GM12891 (cell line): Measurements from ENCODE around the gene GMPR.

Source experiments
- PAX5 ChIP-seq: IDR thresholded peaks from 2 replicates; pipeline ENCODE4 v1.6.1; 2011; ENCODE audit warnings: low read length, moderate library complexity, mild to moderate bottlenecking; ENCODE audit not compliant: insufficient read depth, severe bottlenecking
- POLR2A ChIP-seq: IDR thresholded peaks from 2 replicates; pipeline ENCODE4 v1.6.1; 2011; ENCODE audit warnings: low read depth, low read length, control low read depth
- POLR2AphosphoS5 ChIP-seq: IDR thresholded peaks from 2 replicates; pipeline ENCODE4 v1.6.1; 2011; ENCODE audit warnings: low read depth, low read length, control low read depth

- TF ChIP-seq POLR2A (no peak), POLR2AphosphoS5 (no peak), PAX5 (no peak)
Measured at GRCh38 chr6:16274483-16274882, 36.1 kb downstream of the GMPR start.
